Natural killer cell treated with Interleukin-12 subunit alpha and Interleukin-12 subunit beta and Interleukin-15 and Interleukin-18, amount 100 ng/mL, for 72 hours (primary cell): Measurements from ENCODE around the gene EXOC3L2. TPM values are rescaled to one million over a fixed set of nuclear protein-coding genes. Genes with fewer than 3 reads are reported as not detected.
A peak's percentile ranks its signal among the peaks of the same experiment; 100 is the strongest.

Source experiments
- ATAC-seq, 2 donors: fragments of 150-1000 bp; cut with Tn5 transposase in 1 of 2; sonication (Bioruptor Pico), chemical (Tn5 transposase) in 1 of 2; 2 replicates each; pipeline ENCODE4 v1.10.0; 2021
- DNase-seq: peaks from one replicate; pipeline ENCODE4 v3.0.0; 2022; ENCODE audit warnings: low spot score
- H3K27ac Mint-ChIP-seq, 2 donors: 1 replicate in 1 of 2; 2 replicates in 1 of 2; pipeline ENCODE4 v1.8.0; 2022; ENCODE audit warnings: mixed read lengths in 2 of 2, mild to moderate bottlenecking in 1 of 2, moderate library complexity in 1 of 2
- H3K27me3 Mint-ChIP-seq, 2 donors: 1 replicate in 1 of 2; 2 replicates in 1 of 2; pipeline ENCODE4 v1.8.0; 2022; ENCODE audit warnings: mixed read lengths in 2 of 2
- H3K36me3 Mint-ChIP-seq: one replicate; pipeline ENCODE4 v1.8.0; 2022; ENCODE audit warnings: mixed read lengths
- H3K4me1 Mint-ChIP-seq, 2 donors: 1 replicate in 1 of 2; 2 replicates in 1 of 2; pipeline ENCODE4 v1.8.0; 2022; ENCODE audit warnings: low read depth in 2 of 2, mixed read lengths in 2 of 2, mild to moderate bottlenecking in 1 of 2
- H3K4me3 Mint-ChIP-seq: one replicate; pipeline ENCODE4 v1.8.0; 2022; ENCODE audit warnings: mixed read lengths
- H3K9me3 Mint-ChIP-seq: 2 replicates; pipeline ENCODE4 v1.8.0; 2022; ENCODE audit warnings: mixed read lengths
- total RNA-seq, 2 donors: library from RNA; stranded (reverse); gene quantifications; one replicate each; pipeline ENCODE4 v1.2.3, GENCODE V29; 2022

The EXOC3L2 gene
- total RNA-seq, 2 donors from 2014 or later, result not detected

GRCh38 chr19:45177817-45178261 lies 67.4 kb downstream of the EXOC3L2 start, which contains the start of gene TRAPPC6A:
TRAPPC6A (minus strand) TSS chr19:45178237; CDS start chr19:45178218, 19 bp downstream.
- Mint-ChIP-seq H3K27me3 (no peaks in the 10 kb centered on the region), H3K9me3 (no peaks in the 10 kb centered on the region), H3K4me3 (peak within 1 kb of the TSS; percentile 95), H3K4me1 (peaks cover 27 to 29% of the 10 kb centered on the region in 2 donors), H3K27ac (peak within 1 kb of the TSS; percentile 90), H3K36me3 (no peaks in the 10 kb centered on the region)
- DNase-seq (no peak), ATAC-seq (peak in 1 of 2 donors; percentile 19)

GRCh38 chr19:45175515-45176345 lies 69.5 kb downstream of the EXOC3L2 start:
- peak overlapping the region; percentile 24 for H3K4me3 Mint-ChIP-seq

GRCh38 chr19:45173816-45174215 lies 71.4 kb downstream of the EXOC3L2 start:
- Mint-ChIP-seq H3K9me3 (no peaks in the 10 kb centered on the region), H3K27me3 (no peaks in the 10 kb centered on the region), H3K4me1 (peaks cover 25 to 30% of the 10 kb centered on the region in 2 donors), H3K4me3 (no peak overlapping the region), H3K36me3 (no peaks in the 10 kb centered on the region), H3K27ac (peak overlapping the region in 1 of 2 donors; percentile 76)
- no peak for ATAC-seq
- peak; percentile 18 for DNase-seq

More at GRCh38 chr19:45175515-45176345, 69.5 kb downstream of the EXOC3L2 start:
- no peaks in the 10 kb centered on the region for H3K9me3 Mint-ChIP-seq
- ATAC-seq, result no peak
- no peak for DNase-seq
- peaks cover 25% of the 10 kb centered on the region in 2 donors for H3K4me1 Mint-ChIP-seq
- no peaks in the 10 kb centered on the region for H3K27me3 Mint-ChIP-seq
- no peaks in the 10 kb centered on the region for H3K36me3 Mint-ChIP-seq
- H3K27ac Mint-ChIP-seq, result no peak overlapping the region

- Mint-ChIP-seq H3K27me3 (no peaks in the 10 kb centered on the region), H3K9me3 (no peaks in the 10 kb centered on the region), H3K4me1 (peaks cover 27 to 30% of the 10 kb centered on the region in 2 donors), H3K27ac (peak overlapping the region; percentile 84 to 94), H3K4me3 (no peak overlapping the region), H3K36me3 (no peaks in the 10 kb centered on the region)
- ATAC-seq, result no peak
- no peak for DNase-seq
Observed at GRCh38 chr19:45172611-45173208, 72.5 kb downstream of the EXOC3L2 start.

GRCh38 chr19:45172173-45172572 lies 73.0 kb downstream of the EXOC3L2 start:
- DNase-seq, result no peak
- Mint-ChIP-seq H3K27ac (peak overlapping the region; percentile 84 to 94), H3K4me1 (peaks cover 27 to 31% of the 10 kb centered on the region in 2 donors), H3K36me3 (no peaks in the 10 kb centered on the region), H3K9me3 (no peaks in the 10 kb centered on the region), H3K4me3 (no peak overlapping the region), H3K27me3 (no peaks in the 10 kb centered on the region)
- ATAC-seq, result peak in 1 of 2 donors; percentile 25

- H3K4me1 Mint-ChIP-seq, result peaks cover 27 to 35% of the 10 kb centered on the region in 2 donors
Observed at GRCh38 chr19:45171211-45171623, 74.0 kb downstream of the EXOC3L2 start.

GRCh38 chr19:45170146-45171106 lies 74.8 kb downstream of the EXOC3L2 start:
- peak overlapping the region; percentile 84 to 94 for H3K27ac Mint-ChIP-seq
- H3K4me1 Mint-ChIP-seq, result peaks cover 25 to 33% of the 10 kb centered on the region in 2 donors

More at GRCh38 chr19:45171211-45171623, 74.0 kb downstream of the EXOC3L2 start:
- peak; percentile 84 to 91 for ATAC-seq
- H3K4me3 Mint-ChIP-seq, result peak overlapping the region; percentile 82
- no peaks in the 10 kb centered on the region for H3K27me3 Mint-ChIP-seq
- no peaks in the 10 kb centered on the region for H3K9me3 Mint-ChIP-seq
- no peaks in the 10 kb centered on the region for H3K36me3 Mint-ChIP-seq
- peak; percentile 82 for DNase-seq
- peak overlapping the region; percentile 84 to 94 for H3K27ac Mint-ChIP-seq

GRCh38 chr19:45169602-45170001 lies 75.6 kb downstream of the EXOC3L2 start:
- no peak for ATAC-seq
- Mint-ChIP-seq H3K27me3 (no peaks in the 10 kb centered on the region), H3K9me3 (no peaks in the 10 kb centered on the region), H3K27ac (peak overlapping the region in 1 of 2 donors; percentile 44), H3K36me3 (no peaks in the 10 kb centered on the region), H3K4me1 (peaks cover 21 to 33% of the 10 kb centered on the region in 2 donors), H3K4me3 (no peak overlapping the region)
- no peak for DNase-seq

More at GRCh38 chr19:45170146-45171106, 74.8 kb downstream of the EXOC3L2 start:
- peak overlapping the region; percentile 82 for H3K4me3 Mint-ChIP-seq
- no peak for ATAC-seq
- no peaks in the 10 kb centered on the region for H3K36me3 Mint-ChIP-seq
- DNase-seq, result no peak
- no peaks in the 10 kb centered on the region for H3K27me3 Mint-ChIP-seq
- H3K9me3 Mint-ChIP-seq, result no peaks in the 10 kb centered on the region

GRCh38 chr19:45168767-45169351 lies 76.3 kb downstream of the EXOC3L2 start:
- ATAC-seq, result no peak
- H3K4me1 Mint-ChIP-seq, result peaks cover 20 to 36% of the 10 kb centered on the region in 2 donors

GRCh38 chr19:45166723-45167252 lies 78.4 kb downstream of the EXOC3L2 start:
- H3K36me3 Mint-ChIP-seq, result no peaks in the 10 kb centered on the region
- no peaks in the 10 kb centered on the region for H3K9me3 Mint-ChIP-seq
- no peak overlapping the region for H3K4me3 Mint-ChIP-seq
- peaks cover 15 to 36% of the 10 kb centered on the region in 2 donors for H3K4me1 Mint-ChIP-seq
- peak overlapping the region in 1 of 2 donors; percentile 37 for H3K27ac Mint-ChIP-seq
- no peak for DNase-seq
- no peak for ATAC-seq
- H3K27me3 Mint-ChIP-seq, result no peaks in the 10 kb centered on the region

More at GRCh38 chr19:45168767-45169351, 76.3 kb downstream of the EXOC3L2 start:
- Mint-ChIP-seq H3K9me3 (no peaks in the 10 kb centered on the region), H3K36me3 (no peaks in the 10 kb centered on the region), H3K27me3 (no peaks in the 10 kb centered on the region), H3K27ac (peak overlapping the region; percentile 44 to 54), H3K4me3 (no peak overlapping the region)
- no peak for DNase-seq

- DNase-seq (peak; percentile 85), ATAC-seq (peak; percentile 81 to 91)
- Mint-ChIP-seq H3K27ac (peak overlapping the region in 1 of 2 donors; percentile 21), H3K4me1 (peaks cover 12 to 24% of the 10 kb centered on the region in 2 donors), H3K4me3 (no peak overlapping the region), H3K9me3 (no peaks in the 10 kb centered on the region), H3K27me3 (peaks cover 0 to 10% of the 10 kb centered on the region in 2 donors), H3K36me3 (no peaks in the 10 kb centered on the region)
Observed at GRCh38 chr19:45164577-45165335, 80.5 kb downstream of the EXOC3L2 start.
